VCaP (cell line): ENCODE measurements around the gene ACBD6.

Experiments
- H3K27ac ChIP-seq: fragments of 450-650 bp; 2 replicates; pipeline ENCODE4 v1.5.1; 2017
- CTCF ChIP-seq: fragments of 450-650 bp; conservative IDR thresholded peaks from 2 replicates; pipeline ENCODE4 v1.5.1; 2017; ENCODE audit warnings: mild to moderate bottlenecking, moderate library complexity

ACBD6 gene

GRCh38 chr1:180278596-180279395 lies 223.6 kb downstream of the ACBD6 start:
- no peak for TF ChIP-seq CTCF
- no peak overlapping the region for H3K27ac ChIP-seq

- H3K27ac ChIP-seq, result no peak overlapping the region
Observed at GRCh38 chr1:180278194-180278515, 224.2 kb downstream of the ACBD6 start.

GRCh38 chr1:180277476-180278193 lies 224.7 kb downstream of the ACBD6 start:
- TF ChIP-seq CTCF, result no peak
- H3K27ac ChIP-seq, result no peak overlapping the region

More at GRCh38 chr1:180278194-180278515, 224.2 kb downstream of the ACBD6 start:
- TF ChIP-seq CTCF, result no peak

GRCh38 chr1:180275726-180276125 lies 226.7 kb downstream of the ACBD6 start:
- H3K27ac ChIP-seq, result no peak overlapping the region
- TF ChIP-seq CTCF, result no peak

- no peak for TF ChIP-seq CTCF
- H3K27ac ChIP-seq, result no peak overlapping the region
Observed at GRCh38 chr1:180274221-180274620, 228.2 kb downstream of the ACBD6 start.

- no peak for TF ChIP-seq CTCF
- H3K27ac ChIP-seq, result no peak overlapping the region
Observed at GRCh38 chr1:180273066-180273465, 229.3 kb downstream of the ACBD6 start.

GRCh38 chr1:180272395-180272794 lies 230.0 kb downstream of the ACBD6 start:
- TF ChIP-seq CTCF, result no peak
- H3K27ac ChIP-seq, result no peak overlapping the region
